ENCODE data around the gene AKAP9.

DNA sequence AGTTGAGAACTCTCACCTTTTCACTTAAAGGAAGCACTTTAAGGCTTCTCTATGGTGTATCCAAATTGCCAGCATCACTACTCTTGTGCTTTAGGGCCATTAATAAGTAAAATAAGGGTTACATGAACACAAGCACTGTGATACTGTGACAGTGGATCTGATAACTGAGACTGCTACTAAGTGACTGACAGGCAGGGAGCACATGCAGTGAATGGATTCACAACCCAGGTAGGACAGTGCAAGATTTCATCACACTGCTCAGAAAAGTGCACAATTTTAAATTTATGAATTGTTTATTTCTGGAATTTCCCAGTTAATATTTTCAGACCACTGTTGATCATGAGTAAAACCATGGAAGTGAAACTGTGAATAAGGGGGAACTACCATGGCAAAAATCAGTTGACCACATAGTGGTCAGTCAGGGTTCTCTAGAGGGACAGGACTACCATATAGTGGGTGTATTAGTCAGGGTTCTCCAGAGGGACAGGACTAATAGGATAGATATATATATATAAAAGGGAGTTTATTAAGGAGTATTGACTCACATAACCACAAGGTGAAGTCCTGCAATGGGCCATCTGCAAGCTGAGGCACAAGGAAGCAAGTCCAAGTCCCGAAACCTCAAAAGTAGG lies 214.6 kb downstream of the AKAP9 start:
- TF ChIP-seq, protein P1, sequence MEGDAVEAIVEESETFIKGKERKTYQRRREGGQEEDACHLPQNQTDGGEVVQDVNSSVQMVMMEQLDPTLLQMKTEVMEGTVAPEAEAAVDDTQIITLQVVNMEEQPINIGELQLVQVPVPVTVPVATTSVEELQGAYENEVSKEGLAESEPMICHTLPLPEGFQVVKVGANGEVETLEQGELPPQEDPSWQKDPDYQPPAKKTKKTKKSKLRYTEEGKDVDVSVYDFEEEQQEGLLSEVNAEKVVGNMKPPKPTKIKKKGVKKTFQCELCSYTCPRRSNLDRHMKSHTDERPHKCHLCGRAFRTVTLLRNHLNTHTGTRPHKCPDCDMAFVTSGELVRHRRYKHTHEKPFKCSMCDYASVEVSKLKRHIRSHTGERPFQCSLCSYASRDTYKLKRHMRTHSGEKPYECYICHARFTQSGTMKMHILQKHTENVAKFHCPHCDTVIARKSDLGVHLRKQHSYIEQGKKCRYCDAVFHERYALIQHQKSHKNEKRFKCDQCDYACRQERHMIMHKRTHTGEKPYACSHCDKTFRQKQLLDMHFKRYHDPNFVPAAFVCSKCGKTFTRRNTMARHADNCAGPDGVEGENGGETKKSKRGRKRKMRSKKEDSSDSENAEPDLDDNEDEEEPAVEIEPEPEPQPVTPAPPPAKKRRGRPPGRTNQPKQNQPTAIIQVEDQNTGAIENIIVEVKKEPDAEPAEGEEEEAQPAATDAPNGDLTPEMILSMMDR (IDR thresholded peaks at IDR 0.05): no peak
- TF ChIP-seq POLR2A (IDR thresholded peaks at IDR 0.05): no peak

Data from uterus (tissue), 2 donors.